Measurements from ENCODE around the gene NDC1.

Gene NDC1

GRCh38 chr1:53731043-53731600 lies 107.0 kb downstream of the NDC1 start:
- TF ChIP-seq CTCF (IDR thresholded peaks at IDR 0.05), result no peak

GRCh38 chr1:53730224-53730865 lies 107.8 kb downstream of the NDC1 start:
- no peak for TF ChIP-seq CTCF (IDR thresholded peaks at IDR 0.05)

- TF ChIP-seq CTCF (IDR thresholded peaks at IDR 0.05), result no peak
These were observed 108.5 kb downstream of the NDC1 start for GRCh38 chr1:53729456-53730223.

- no peak for TF ChIP-seq CTCF (IDR thresholded peaks at IDR 0.05)
These were observed 109.2 kb downstream of the NDC1 start for GRCh38 chr1:53728702-53729455.

- no peak for TF ChIP-seq CTCF (IDR thresholded peaks at IDR 0.05)
These were observed 109.9 kb downstream of the NDC1 start for GRCh38 chr1:53728196-53728595.

- TF ChIP-seq CTCF (IDR thresholded peaks at IDR 0.05), result no peak
These were observed 110.5 kb downstream of the NDC1 start for GRCh38 chr1:53727461-53728092.

GRCh38 chr1:53726009-53726600 lies 112.0 kb downstream of the NDC1 start:
- TF ChIP-seq CTCF (IDR thresholded peaks at IDR 0.05), result no peak
